Measurements from ENCODE around the gene CDKN3.
"Not testable (repeated sequence)": the region's sequence is repeated elsewhere in the genome, so short reads cannot be mapped to it uniquely, and the experiment has no call there.

CDKN3 gene

GRCh38 chr14:54456820-54457608 lies 60.2 kb downstream of the CDKN3 start:
- not testable (repeated sequence) for DNase-seq, ATAC-seq

GRCh38 chr14:54457609-54457996 lies 60.8 kb downstream of the CDKN3 start:
- DNase-seq (no peak), ATAC-seq (no peak)

- not testable (repeated sequence) for DNase-seq, ATAC-seq
Observed at GRCh38 chr14:54458536-54458935, 61.7 kb downstream of the CDKN3 start.

GRCh38 chr14:54459106-54459505 lies 62.3 kb downstream of the CDKN3 start:
- ATAC-seq (no peak), DNase-seq (no peak)

GRCh38 chr14:54462048-54462447 lies 65.2 kb downstream of the CDKN3 start:
- ATAC-seq (peak; percentile 75), DNase-seq (no peak)

GRCh38 chr14:54465654-54466053 lies 68.8 kb downstream of the CDKN3 start:
- DNase-seq, result no peak
- no peak for ATAC-seq

GRCh38 chr14:54467280-54467679 lies 70.5 kb downstream of the CDKN3 start:
- no peak for DNase-seq
- ATAC-seq, result no peak

Data from stimulated activated naive CD8-positive, alpha-beta T cell treated with anti-CD3 and anti-CD28 coated beads, Interleukin-15, Interleukin-2, amounts not matched to agents 100 U/mL and 50 U/mL, for 24 hours (primary cell).